ENCODE results near the gene ITGAV. TPM values are rescaled to one million over a fixed set of nuclear protein-coding genes. Genes with fewer than 3 reads are reported as not detected.

Gene ITGAV
- total RNA-seq, 4 donors from 2014 or later = 66.7 to 132 (median 87.2) TPM

DNA sequence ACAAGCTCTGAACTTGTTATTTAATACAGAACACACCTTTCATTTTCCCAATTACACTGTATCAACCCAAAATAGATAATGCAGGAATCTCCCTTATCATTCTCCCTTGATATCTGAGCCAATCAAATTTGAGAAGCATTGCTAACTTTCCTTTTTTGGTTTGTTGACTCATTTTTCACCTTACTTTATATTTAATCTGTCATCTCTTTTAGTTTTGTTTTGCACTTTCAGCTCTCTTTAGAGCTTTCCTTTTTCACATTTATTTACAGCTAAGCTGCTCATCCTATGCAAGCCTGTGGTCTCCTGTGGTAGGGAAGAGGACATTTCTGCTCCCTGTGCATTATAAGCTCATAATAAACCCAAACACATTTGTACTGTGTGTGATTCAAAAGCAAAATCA, 50.1 kb downstream of the ITGAV start:
- Histone ChIP-seq H3K36me3 (peaks cover 51% of the 10 kb centered on the region), H3K9me3 (no peaks in the 10 kb centered on the region), H3K4me1 (no peaks in the 10 kb centered on the region), H3K4me3 (no peak overlapping the region), H3K27me3 (no peaks in the 10 kb centered on the region), H3K27ac (no peak overlapping the region)
- TF ChIP-seq EP300 (IDR thresholded peaks at IDR 0.05) (no peak), POLR2A (IDR thresholded peaks at IDR 0.05) (no peak), POLR2AphosphoS5 (IDR thresholded peaks at IDR 0.05) (no peak)
- TF ChIP-seq, protein P1, sequence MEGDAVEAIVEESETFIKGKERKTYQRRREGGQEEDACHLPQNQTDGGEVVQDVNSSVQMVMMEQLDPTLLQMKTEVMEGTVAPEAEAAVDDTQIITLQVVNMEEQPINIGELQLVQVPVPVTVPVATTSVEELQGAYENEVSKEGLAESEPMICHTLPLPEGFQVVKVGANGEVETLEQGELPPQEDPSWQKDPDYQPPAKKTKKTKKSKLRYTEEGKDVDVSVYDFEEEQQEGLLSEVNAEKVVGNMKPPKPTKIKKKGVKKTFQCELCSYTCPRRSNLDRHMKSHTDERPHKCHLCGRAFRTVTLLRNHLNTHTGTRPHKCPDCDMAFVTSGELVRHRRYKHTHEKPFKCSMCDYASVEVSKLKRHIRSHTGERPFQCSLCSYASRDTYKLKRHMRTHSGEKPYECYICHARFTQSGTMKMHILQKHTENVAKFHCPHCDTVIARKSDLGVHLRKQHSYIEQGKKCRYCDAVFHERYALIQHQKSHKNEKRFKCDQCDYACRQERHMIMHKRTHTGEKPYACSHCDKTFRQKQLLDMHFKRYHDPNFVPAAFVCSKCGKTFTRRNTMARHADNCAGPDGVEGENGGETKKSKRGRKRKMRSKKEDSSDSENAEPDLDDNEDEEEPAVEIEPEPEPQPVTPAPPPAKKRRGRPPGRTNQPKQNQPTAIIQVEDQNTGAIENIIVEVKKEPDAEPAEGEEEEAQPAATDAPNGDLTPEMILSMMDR (IDR thresholded peaks at IDR 0.05) = no peak
- DNase-seq (ENCODE audit: low spot score in 2 of 2) = no peak

DNA sequence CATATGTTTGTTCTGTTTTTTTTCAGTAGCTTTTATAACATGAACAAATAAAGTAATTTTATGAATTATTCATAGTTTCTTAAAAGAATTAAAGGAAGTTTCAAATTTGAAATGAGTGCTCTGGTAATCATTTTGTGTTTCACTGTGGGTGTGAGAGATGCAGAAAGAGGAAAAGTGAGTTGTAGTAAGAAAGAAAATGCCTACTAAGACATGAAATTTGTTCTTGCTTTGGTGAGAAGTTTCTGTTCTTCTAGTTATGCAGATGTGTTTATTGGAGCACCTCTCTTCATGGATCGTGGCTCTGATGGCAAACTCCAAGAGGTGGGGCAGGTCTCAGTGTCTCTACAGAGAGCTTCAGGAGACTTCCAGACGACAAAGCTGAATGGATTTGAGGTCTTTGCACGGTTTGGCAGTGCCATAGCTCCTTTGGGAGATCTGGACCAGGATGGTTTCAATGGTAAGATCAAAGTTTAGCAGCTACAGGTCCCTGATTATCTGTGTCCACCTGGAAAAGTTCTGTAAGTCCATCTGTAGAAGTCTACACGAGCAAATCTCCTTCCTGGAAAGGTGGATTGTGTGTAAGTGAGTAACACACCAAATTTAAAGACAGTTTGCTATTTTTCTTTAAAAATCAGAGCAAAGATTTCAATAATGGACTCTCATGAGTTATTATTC, 51.4 kb downstream of the ITGAV start:
- Histone ChIP-seq H3K27me3 (no peaks in the 10 kb centered on the region), H3K9me3 (no peaks in the 10 kb centered on the region), H3K4me1 (no peaks in the 10 kb centered on the region), H3K4me3 (no peak overlapping the region), H3K27ac (no peak overlapping the region), H3K36me3 (peaks cover 57% of the 10 kb centered on the region)
- DNase-seq (ENCODE audit: low spot score in 2 of 2) = no peak
- 68% methylated on average over 4 of the region's 4 CpGs for WGBS
- TF ChIP-seq POLR2A (IDR thresholded peaks at IDR 0.05) (no peak), EP300 (IDR thresholded peaks at IDR 0.05) (no peak), POLR2AphosphoS5 (IDR thresholded peaks at IDR 0.05) (no peak)
- TF ChIP-seq, protein P1 (IDR thresholded peaks at IDR 0.05) = no peak

- Histone ChIP-seq H3K9me3 (no peaks in the 10 kb centered on the region), H3K36me3 (peaks cover 60% of the 10 kb centered on the region), H3K4me1 (no peaks in the 10 kb centered on the region), H3K27ac (no peak overlapping the region), H3K4me3 (no peak overlapping the region), H3K27me3 (no peaks in the 10 kb centered on the region)
- no peak for DNase-seq (ENCODE audit: low spot score in 2 of 2)
- TF ChIP-seq, protein P1 (IDR thresholded peaks at IDR 0.05) = peak; percentile 25 to 62
- no peak for TF ChIP-seq EP300 (IDR thresholded peaks at IDR 0.05)
- 73% methylated on average over 2 of the region's 2 CpGs for WGBS
Measured at GRCh38 chr2:186641807-186642321, 52.0 kb downstream of the ITGAV start.

- 87% methylated on average over 5 of the region's 5 CpGs for WGBS
- H3K4me3 ChIP-seq = no peak overlapping the region
- H3K27ac ChIP-seq = no peak overlapping the region
- no peaks in the 10 kb centered on the region for H3K27me3 ChIP-seq
- no peak for DNase-seq (ENCODE audit: low spot score in 2 of 2)
- H3K36me3 ChIP-seq = peaks cover 56% of the 10 kb centered on the region
- H3K4me1 ChIP-seq = no peaks in the 10 kb centered on the region
- H3K9me3 ChIP-seq = no peaks in the 10 kb centered on the region
- TF ChIP-seq, protein P1 (IDR thresholded peaks at IDR 0.05) = no peak
- TF ChIP-seq POLR2A (IDR thresholded peaks at IDR 0.05) (no peak), EP300 (IDR thresholded peaks at IDR 0.05) (no peak), POLR2AphosphoS5 (IDR thresholded peaks at IDR 0.05) (no peak)
Measured at GRCh38 chr2:186644791-186645190, 54.9 kb downstream of the ITGAV start.

DNA sequence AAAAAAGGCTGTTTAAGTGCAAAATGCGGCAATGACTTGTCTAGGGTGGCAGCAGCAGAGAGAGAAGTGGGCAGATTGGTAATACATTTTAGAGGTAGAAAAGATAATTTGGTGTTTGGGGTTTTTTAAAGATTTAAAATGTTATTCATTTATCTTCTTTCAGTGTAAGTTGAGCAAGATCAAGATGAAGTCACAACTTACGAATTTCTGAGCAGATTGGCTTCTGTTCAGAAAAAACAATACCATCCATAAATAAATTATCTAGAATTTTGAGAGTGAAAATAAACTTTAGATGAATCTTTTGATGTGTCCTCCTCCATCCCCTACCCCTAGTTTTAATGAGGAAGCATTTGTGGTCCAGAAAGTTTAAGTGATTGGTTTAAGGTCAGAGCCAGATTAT, 56.1 kb downstream of the ITGAV start:
- no peaks in the 10 kb centered on the region for H3K4me1 ChIP-seq
- no peak for DNase-seq (ENCODE audit: low spot score in 2 of 2)
- 82% methylated on average over 2 of the region's 2 CpGs for WGBS
- H3K36me3 ChIP-seq = peaks cover 53% of the 10 kb centered on the region
- no peak overlapping the region for H3K4me3 ChIP-seq
- H3K9me3 ChIP-seq = no peaks in the 10 kb centered on the region
- H3K27ac ChIP-seq = no peak overlapping the region
- H3K27me3 ChIP-seq = no peaks in the 10 kb centered on the region
- TF ChIP-seq POLR2AphosphoS5 (IDR thresholded peaks at IDR 0.05) (no peak), POLR2A (IDR thresholded peaks at IDR 0.05) (no peak), EP300 (IDR thresholded peaks at IDR 0.05) (no peak)
- TF ChIP-seq, protein P1 (IDR thresholded peaks at IDR 0.05) = no peak

Measured in suprapubic skin (tissue), 4 donors.